Renal cortex interstitium (tissue), 15 donors: ENCODE results near the gene GHRH. TPM values are rescaled to one million over a fixed set of nuclear protein-coding genes. Genes with fewer than 3 reads are reported as not detected.

Experiments
- DNase-seq, 11 donors: peaks; one replicate each; pipeline ENCODE4 v3.0.0-alpha.2; 2013; ENCODE audit warnings: low read depth in 9 of 11, low spot score in 4 of 11; ENCODE audit errors: extremely low read depth in 1 of 11
- long read RNA-seq, 16 experiments: transcript quantifications; one replicate each; lab custom pipeline, GENCODE V29; 2026
- polyA plus RNA-seq, 3 donors: library from polyadenylated mRNA; unstranded; fragments of 120-200 nt; gene quantifications; one replicate each; pipeline ENCODE4 v1.2.1, GENCODE V29; 2013; ENCODE audit not compliant: insufficient read length in 3 of 3

GHRH gene
- polyA plus RNA-seq, result not detected
- long read RNA-seq, donor 1, result 0 reads
- long read RNA-seq, donor 2, result 0 reads
- long read RNA-seq, donor 3, result 0 reads
- long read RNA-seq, donor 4, result 0 reads
- long read RNA-seq, donor 5, result 0 reads
- long read RNA-seq, donor 6, result 0 reads
- long read RNA-seq, donor 7, result 0 reads
- long read RNA-seq, donor 8, result 0 reads
- long read RNA-seq, donor 9, result 0 reads
- long read RNA-seq, donor 10, result 0 reads
- long read RNA-seq, donor 11, result 0 reads
- long read RNA-seq, donor 12, result 0 reads
- long read RNA-seq, donor 13, partial matches to known transcripts, result 224 of 289 reads
- long read RNA-seq, donor 13, other reads (novel, unspliced or antisense), result 65 of 289 reads
- long read RNA-seq, donor 14, result 0 reads
- long read RNA-seq, donor 15, result 0 reads
- long read RNA-seq, donor 16, result 0 reads

- DNase-seq, result no peak
Measured at GRCh38 chr20:37261714-37262113, at the start of gene GHRH. Gene GHRH (minus strand): TSS chr20:37261814. CDS start chr20:37256889, 4,925 bp downstream.

- no peak for DNase-seq
Measured at GRCh38 chr20:37310951-37311350, 49.3 kb upstream of the GHRH start.

- DNase-seq, result peak in 3 of 11 donors; percentile 51 to 62 (median 56)
Measured at GRCh38 chr20:37309936-37310590, 48.4 kb upstream of the GHRH start.

- DNase-seq, result no peak
Measured at GRCh38 chr20:37309290-37309689, 47.7 kb upstream of the GHRH start.

- DNase-seq, result no peak
Measured at GRCh38 chr20:37308086-37309050, 46.8 kb upstream of the GHRH start.

- DNase-seq, result no peak
Measured at GRCh38 chr20:37305839-37306238, 44.2 kb upstream of the GHRH start.

- DNase-seq, result no peak
Measured at GRCh38 chr20:37305079-37305478, 43.5 kb upstream of the GHRH start.

GRCh38 chr20:37303637-37304036, 42.0 kb upstream of the GHRH start:
- DNase-seq, result no peak

GRCh38 chr20:37302981-37303380, 41.4 kb upstream of the GHRH start:
- no peak for DNase-seq

GRCh38 chr20:37301558-37301957, 39.9 kb upstream of the GHRH start:
- no peak for DNase-seq

- no peak for DNase-seq
Measured at GRCh38 chr20:37301120-37301519, 39.5 kb upstream of the GHRH start.

GRCh38 chr20:37299718-37300528, 38.3 kb upstream of the GHRH start:
- no peak for DNase-seq

GRCh38 chr20:37298190-37298939, 36.8 kb upstream of the GHRH start:
- no peak for DNase-seq

GRCh38 chr20:37297066-37297736, 35.6 kb upstream of the GHRH start:
- no peak for DNase-seq

- no peak for DNase-seq
Measured at GRCh38 chr20:37296371-37296770, 34.8 kb upstream of the GHRH start.

- no peak for DNase-seq
Measured at GRCh38 chr20:37295595-37295994, 34.0 kb upstream of the GHRH start.

- DNase-seq, result no peak
Measured at GRCh38 chr20:37295001-37295400, 33.4 kb upstream of the GHRH start.
